Stimulated activated naive CD8-positive, alpha-beta T cell treated with anti-CD3 and anti-CD28 coated beads, Interleukin-15, Interleukin-2, amounts not matched to agents 100 U/mL and 50 U/mL, for 24 hours (primary cell): ENCODE measurements around the gene SLC35B2.

Experiments
- ATAC-seq: fragments of 150-1000 bp; cut with Tn5 transposase; one replicate; pipeline ENCODE4 v1.10.0; 2021
- DNase-seq: peaks from one replicate; pipeline ENCODE4 v3.0.0; 2021

The SLC35B2 gene, protein sequence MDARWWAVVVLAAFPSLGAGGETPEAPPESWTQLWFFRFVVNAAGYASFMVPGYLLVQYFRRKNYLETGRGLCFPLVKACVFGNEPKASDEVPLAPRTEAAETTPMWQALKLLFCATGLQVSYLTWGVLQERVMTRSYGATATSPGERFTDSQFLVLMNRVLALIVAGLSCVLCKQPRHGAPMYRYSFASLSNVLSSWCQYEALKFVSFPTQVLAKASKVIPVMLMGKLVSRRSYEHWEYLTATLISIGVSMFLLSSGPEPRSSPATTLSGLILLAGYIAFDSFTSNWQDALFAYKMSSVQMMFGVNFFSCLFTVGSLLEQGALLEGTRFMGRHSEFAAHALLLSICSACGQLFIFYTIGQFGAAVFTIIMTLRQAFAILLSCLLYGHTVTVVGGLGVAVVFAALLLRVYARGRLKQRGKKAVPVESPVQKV

DNA sequence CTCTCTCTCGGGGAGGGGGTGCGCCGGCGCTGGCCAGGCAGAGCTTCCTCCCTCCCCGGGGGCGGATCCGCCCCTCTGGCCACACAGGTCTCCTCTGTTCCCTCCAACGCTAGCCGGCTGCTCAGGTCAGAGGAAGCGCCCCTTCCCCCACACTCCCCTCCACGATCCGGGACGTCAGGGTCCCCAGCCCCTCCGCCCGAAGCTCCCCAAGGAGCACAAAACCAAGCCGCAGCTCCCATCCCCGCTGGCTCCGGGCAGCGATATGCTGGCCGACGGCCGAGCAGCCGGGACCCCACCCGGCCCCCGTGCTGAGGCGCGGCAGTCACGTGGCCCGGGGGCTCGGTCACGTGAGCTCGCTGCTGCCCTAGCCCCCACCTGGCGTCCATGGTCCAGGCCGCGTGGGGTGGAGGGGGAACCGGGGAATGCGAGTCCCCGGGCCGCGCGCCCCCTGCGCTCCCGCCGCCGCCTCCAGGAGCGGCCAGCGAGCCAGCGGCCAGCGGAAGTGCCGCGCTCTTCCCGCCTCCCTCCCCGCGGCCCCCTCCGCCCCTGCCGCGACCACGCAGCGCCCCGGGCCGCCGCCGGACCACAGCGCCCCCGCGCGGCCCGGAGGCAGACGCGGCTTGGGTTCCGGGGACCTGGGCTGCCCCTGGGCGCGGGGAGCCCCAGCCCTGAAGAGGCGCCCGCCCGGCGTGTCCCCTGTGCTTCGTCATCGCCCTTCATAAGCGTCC, at the start of gene SLC35B2:
Gene SLC35B2 (minus strand): TSS at position 504 of the 728 bp plus-strand sequence. CDS start 118 bp downstream, at position 386.
- peak; percentile 68 for ATAC-seq

DNA sequence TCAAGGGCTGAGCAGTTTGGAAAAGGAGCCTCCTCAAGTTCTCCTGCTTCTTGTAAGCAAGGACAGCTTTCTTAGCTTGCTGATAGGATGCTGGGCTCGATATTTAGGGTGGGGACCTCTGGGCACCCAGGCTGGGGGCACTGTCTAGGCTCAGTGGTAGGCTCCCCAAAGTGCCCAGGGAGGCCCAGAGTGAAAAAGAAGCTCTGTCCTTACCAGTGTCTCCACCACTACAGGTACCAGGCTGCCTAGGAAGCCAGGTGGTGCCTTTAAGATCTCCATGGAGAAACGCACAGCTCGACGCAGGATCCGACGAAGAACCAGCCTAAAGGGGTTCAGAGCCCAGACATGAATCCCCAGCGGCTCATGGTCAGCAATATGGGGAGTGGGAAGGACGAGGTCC, 49.4 kb upstream of the SLC35B2 start:
- ATAC-seq (no peak), DNase-seq (no peak)

More for the DNA sequence above, at the start of gene SLC35B2:
- peak; percentile 78 for DNase-seq

DNA sequence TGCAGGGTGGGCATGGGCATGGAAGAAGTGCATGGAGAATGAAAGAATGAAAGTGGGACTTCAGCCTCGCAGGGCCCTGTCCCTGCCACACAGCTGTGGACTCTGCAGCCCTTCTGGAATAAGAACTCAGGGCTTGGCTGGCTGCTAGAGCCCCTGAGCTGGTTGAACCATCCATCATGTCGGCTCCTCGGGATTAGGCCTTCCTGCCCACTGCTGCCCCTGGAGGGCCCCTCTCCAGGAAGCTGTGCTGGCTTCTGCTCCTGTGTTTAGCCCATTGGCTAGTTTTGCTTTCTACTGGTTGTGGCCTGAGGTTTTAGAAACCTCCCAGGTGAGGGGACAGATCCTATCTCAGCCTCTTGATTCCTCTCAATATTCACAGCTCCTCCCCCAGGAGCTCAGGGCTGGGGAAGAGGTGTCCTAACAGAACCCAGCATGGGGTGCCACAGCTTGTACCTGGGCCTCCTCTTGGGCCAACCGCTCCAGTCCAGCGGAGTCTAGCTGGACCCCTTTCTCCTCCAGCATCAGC, 47.9 kb upstream of the SLC35B2 start:
- DNase-seq (no peak), ATAC-seq (no peak)

DNA sequence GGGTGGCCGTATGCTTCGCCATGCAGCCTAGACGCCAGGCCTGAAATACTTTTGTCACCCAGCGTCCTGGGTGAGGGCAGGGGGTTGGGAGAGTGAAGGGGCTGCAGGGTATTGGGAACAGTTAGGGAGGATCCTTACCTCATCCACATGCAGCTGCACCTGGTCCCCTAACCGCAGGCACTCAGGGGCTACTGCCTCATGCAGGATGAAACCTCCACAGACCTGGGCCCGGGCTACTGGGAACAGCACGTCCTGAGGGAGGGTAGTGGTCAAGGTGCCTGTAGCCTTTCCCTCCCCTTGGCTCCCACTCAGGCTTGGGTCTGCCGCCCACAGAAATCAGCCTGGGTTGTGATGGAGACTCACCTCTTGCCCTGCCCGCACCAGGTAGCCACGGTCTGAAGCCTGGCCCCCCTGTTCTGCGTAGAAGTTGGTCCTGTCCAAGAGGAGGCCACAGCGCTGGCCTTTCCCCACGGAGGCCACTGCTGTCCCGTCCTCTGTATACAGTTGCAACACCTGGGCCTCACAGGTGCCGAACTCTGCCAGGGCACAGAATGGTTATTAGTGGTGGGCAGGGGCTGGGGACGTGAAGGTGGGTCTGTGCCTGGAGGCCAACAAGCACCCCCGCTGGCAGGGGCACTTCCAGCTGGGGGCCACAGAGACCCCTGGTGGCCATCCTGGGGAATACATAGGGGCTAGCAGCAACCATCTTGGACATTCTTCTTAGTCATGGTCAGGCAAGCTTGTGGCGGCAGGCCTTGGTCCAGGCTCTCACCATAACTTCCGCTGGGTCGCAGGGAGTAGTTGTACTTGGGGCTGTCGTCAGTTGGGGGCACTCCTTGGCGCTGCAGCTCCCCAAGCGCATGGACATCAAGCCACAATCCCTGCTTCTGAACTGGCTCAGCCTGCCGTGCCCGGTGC, 47.2 kb upstream of the SLC35B2 start:
- peak; percentile 41 for ATAC-seq
- peak; percentile 46 for DNase-seq

DNA sequence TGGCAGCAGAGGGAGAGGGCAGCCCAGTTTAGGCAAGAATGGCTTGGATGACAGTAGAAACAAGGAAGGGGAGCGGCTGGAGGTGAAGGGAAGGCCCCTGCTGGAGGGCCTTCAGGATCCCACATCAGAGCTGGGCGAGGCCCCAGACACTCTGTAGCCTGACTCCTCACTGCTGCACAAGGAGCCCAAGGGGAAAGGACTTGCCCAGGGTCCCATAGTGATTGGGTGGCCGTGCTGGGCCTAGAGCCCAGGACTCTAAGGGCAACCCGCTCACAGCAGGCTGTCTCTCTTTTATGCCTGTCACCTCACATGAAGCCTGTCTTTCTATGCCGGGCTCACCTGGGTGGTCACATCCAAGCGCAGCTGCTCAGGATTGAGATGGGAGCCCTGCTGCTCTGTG, 46.5 kb upstream of the SLC35B2 start:
- ATAC-seq, result no peak
- DNase-seq, result no peak

DNA sequence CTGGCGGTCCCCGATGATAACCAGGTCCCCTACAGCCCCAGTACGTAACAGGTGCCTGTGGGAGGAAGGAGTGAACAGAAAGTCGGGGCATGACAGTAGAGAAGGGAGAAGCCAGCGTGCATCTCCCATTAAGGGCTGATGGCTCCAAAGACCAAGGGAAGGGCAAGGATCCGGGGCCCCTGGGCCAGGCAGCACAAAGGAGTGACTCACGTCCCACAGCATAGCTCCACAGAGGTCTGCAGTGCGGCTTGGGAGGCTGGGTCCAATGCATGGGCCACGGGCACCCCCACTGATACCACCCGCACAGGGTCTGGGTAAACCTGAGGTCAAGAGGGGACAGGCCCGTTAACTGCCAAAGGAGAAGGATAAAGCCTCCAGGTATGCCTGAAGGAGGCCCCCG, 45.5 kb upstream of the SLC35B2 start:
- DNase-seq, result no peak
- no peak for ATAC-seq

DNA sequence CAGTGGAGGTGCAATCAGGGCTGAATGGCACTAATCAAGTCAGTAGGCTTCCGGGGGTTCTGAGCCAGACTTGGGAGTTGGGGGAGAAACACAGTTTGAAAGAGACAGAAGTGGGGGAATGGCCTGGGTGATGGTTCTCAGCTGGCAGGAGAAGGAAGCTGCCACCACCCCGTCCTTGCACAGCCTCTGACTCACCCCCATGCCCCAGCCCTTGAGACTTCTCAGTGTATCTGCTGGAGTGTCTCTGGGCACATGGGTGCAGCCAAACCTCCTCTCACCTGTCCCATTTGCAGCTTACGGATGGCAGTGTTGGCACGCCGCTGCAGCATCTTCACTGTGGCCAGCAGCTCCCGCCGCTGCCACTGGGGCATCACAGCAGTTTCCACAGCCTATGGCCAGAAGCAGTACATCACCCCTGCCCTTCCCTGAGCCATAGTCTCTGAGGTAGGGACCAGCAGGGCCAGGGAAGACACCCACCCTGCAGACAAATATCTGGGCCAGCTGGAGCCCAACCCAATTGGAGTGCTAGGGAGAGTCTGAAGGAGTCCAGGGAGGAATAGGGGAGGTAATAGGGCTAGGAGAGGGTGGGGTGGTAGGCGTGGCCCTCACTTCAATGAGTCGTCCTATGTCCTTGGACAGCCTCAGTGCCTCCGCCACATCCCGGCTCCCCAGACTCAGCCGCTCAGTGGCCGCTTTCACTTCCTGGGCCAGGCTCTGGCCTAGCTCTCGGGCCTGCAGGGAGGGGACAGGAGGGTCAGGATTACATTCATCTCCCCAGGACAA, 44.6 kb upstream of the SLC35B2 start:
- no peak for ATAC-seq
- DNase-seq, result no peak

DNA sequence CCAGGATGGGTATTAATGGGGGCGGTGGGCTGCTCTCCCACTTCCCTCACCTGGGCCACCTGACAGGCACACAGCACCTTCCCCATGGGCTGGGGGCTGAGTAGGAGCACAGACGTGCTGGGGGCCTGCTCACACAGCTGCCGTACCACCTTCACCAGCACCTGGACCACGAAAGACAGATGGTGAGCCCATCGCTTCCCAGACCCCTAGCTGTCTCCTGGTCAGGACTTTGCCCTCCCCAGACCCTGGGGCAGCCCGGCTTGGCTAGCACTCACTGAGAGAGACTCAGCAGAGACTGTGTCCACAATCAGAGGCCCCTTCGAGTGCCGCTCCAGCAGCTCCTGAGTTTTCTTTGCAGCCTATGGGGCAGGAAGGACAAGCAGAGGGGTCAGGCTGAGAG, 43.8 kb upstream of the SLC35B2 start:
- ATAC-seq (no peak), DNase-seq (no peak)

DNA sequence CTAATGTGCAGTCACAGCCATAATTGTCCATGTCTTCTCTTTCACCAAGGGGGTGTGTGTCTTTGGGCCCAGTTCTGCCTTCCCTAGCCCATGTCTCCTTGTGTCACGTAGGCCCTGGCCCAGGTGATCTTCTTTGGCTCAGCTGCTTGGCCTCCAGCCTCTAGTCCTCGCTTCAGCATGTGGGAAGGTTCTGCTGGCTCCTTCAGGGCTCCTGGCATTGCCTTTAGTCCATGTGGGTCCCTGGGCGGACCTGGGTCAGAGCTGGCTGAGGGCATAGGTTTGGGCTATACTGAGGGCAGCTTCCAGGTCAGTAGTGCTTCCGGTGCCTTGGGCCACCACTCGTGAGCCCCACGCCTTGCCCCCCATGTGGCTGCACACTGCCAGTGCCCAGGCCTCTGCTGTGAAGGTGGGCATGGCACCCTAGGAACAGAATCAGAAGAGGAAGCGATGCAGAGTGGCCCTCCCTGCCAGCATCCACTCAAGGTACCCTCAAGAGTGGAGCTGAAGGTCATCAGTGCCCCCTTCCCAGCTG, 43.0 kb upstream of the SLC35B2 start:
- ATAC-seq (no peak), DNase-seq (no peak)

DNA sequence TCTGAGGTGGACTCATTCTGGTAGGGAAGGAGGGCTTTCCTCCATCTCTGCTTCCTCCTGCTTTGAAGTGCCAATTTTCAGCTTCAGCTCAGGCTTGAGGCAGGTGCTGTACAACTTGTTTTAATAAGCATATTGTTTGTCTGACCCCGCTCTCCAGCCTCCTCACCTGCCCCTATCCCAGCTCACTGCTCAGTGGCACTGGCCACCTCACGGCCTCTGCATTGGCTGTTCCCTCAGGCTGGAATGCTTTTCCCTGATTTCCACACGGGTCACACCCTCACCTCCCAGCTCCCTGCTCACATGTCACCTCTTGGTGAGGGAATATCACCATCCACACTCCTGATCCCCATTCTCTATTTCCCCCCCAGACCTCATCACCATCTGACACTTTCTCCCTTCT, 41.5 kb upstream of the SLC35B2 start:
- DNase-seq, result no peak
- ATAC-seq, result no peak

DNA sequence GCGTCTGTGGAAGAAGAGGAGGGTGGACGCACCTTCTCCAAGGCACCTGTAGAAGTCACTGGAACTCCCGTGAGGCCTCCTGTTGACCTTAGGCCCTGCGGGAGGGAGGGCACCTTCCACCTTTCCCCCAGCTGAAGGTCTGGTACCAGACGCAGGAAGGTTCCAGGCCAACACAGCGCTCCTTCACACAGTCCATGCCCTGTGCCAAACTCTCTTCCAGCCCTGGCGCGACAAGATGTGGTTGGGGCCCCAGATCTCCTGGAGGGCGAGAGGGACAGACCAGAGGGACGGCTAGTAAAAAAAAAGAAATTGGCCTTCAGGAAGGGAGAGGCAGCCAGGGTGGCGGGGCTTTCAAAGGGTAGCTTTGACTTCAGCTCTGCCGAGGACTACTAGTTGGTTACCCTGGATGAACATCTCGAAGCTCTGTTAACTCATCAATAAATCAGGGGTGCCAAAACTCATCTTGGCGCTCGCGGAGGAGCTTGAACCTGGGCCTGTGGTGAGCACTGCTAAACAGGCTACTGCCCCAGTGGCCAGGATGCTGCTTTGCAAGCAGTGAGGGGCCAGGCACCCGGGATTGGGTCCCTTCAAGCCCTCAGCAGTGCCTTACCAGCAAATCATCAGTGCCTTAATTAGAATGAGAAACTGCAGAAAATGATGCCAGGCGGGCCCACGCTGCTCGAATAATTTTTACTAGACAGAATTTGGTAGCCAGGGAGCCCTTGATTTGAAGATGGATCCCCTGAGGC, 40.9 kb upstream of the SLC35B2 start:
- DNase-seq (no peak), ATAC-seq (no peak)

DNA sequence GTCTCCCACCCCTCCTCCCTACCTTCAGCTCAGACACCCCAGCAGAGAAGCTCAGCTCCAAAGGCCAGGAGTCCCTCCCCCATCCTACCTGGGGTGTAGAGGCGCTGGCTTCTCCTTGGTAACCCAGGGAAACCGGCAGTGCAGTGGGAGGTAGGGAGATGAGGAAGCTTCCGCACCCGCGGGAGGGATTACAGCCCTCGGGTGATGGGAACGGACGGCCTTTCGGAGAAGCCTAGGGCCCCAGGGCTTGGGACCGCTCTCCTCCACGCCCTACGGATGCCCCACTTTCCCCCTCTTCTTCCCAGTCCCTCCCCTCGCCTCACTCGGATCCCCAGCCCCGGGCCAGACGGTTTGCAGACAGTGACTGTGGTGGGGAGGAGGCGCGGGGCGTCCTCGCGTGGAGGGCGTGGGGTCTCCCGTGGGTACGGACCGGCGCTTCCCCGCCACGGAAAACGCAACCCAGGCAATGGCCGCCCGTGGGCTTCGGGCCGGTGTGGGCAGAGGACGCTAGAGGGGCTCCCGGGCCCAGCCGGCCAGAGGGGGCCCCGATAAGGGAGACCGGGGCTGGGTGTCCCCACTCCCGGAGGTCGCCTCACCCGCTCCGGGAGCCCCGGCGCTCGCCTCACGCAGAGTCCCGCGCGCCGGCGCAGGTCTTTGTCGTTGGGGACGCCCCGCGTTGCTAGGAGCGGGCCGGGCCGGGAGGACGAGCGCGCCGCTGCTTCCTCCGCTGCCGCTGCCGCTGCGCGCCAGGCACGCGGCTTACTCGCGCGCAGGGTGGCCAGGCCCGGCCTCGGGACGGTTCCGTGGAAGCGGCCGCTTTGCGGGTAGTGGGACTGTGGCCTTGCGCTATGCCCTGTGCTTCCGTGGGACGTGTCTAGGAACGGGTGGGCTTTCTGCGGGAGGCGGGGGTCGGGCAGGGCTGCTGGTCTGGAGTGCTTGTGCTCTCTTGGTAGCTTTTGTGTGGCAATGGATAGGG, 40.0 kb upstream of the SLC35B2 start:
- peak; percentile 68 for ATAC-seq
- DNase-seq, result peak; percentile 68

DNA sequence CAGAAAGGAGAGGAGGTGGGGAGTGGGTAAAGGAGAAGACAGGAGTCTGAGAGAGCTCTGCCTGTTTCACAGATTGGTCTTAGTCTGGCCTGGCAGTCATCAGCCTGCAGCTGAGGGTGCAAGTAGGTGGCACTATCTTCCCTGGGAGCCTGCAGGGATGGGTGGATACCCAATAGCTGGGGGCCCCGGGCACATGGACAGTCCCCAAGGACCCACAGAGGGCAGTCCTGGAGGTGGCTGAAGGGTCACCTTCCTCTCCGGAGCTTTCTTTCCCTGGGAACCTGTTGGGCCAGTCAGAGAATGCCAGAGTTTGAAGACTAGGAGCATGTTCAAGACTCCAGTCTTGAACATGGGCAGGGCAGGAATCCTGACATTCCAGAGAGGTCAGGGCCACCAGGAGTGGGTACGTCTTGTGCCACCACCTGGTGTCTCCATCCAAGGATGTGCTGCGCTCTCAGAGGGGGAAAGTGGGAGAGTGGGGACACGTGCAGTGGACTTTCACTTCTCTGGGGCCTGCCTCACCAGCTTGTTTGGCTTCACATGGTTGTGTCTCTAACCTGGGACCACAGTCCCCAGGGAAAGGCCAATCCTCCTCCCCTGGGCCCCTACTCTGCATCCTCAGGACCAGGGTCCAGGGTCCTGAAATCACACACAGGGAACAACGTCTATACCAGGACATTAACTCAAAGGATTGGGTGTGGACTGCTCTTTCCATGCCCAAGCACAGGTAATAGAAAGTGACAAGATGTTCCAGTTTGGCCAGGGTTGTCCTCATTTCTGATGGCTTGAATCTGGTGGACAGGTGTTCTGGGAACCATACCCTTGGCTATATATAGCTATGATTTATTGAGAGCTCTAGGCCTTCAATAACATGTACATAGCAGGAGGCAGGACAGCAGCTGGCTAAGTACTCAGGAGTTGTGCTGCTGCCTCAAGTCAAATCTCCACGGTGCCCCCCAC, 37.8 kb upstream of the SLC35B2 start:
- DNase-seq, result no peak
- no peak for ATAC-seq

DNA sequence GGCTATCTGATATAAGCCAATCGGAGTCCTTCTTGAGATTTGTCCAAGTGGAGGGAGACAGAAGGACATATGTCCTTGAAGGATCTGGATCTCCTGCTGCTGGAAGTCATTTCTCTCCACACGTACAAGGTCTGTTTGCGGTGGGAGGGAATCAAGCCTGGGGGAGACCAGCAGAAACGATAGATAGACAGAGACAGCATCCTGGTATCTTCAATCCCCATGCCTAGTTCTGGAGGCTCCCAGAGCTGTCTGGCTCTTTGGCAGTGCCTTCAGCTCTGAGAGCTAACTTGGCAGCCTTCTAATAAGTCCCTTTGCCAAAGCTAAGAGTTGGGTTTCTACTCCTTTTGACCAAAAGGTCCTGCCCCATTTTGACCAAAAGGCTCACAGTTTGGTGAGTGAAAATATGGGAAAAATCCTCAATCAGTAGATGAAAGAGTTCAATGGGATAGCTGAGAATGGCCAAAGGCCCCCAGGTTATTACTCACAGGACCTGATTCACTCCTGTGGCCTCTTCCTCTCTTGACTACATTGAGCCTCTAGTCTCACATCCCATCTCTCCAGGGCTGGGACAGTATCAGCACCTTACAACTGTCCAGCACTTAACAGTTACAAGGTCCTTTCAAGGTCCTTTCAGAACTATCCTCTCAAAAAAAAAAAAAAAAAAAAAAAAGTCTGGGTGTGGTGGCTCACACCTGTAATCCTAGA, 35.5 kb upstream of the SLC35B2 start:
- DNase-seq (no peak), ATAC-seq (no peak)

DNA sequence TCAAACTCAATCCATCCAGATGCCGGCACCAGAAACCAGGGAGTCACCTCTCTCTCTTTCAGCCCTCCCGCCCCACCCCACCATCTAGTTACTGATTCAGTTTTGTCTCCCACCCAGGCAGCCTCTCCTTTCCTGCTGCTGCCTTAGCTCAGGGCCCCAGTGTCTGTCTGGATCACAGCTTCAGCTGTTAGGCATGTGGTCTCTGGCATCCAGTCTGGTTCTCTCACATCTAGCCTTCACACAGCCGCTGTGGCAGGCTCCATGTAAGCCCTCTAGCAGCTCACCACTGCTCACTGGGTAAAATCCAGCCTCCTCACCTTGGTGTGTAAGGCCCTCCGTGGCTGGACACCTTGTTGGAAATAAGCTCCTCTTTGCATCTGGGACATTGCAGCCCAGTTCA, 34.5 kb upstream of the SLC35B2 start:
- DNase-seq, result no peak
- no peak for ATAC-seq

DNA sequence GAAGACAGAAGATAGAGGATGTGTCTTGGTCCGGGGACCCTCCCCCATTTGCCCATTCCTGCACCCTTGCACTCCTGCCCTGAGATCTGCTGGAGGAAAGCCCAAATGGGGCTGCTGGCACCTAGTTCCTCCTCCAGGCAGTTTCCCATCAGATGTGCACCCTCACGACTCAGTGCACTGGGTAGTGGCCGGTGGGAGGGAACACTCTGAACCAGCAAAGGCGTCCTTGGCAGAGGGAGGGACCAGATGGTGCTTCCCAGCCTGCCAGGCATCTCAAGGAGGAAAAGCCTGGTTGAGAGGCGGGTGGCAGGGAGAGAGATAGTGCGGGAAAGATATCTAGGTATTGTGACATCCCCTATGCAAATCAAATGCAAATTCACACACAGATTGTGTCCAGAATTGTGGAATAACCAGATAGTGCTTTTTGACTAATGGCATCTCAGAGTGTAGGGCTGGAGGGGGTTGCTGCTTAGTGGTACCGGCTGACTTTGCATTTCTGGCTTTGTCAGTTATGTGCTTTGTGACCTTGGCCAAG, 32.5 kb upstream of the SLC35B2 start:
- no peak for ATAC-seq

DNA sequence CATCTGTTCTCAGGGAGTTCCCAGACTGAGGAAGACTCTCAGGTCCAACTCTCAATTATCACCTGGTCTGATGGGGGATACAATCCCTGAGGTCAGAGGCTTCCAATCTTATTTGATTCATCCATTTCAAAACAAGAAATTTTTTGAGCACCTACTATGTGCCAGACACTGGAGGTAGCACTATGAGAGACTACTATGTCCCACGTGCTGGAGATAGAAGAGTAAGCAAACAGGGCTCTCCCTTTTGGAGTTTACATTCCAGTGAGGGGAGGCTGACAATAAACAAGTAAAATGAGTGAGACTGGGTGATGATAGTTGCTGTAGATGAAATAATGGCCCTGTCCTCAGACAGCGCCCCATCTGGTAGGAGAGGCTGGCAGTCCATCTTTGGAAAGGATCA, 29.4 kb upstream of the SLC35B2 start:
- no peak for ATAC-seq
- no peak for DNase-seq

More for the DNA sequence above, 32.5 kb upstream of the SLC35B2 start:
- DNase-seq, result no peak
